A549 (cell line): Measurements from ENCODE around the gene HNRNPM. TPM values are rescaled to one million over a fixed set of nuclear protein-coding genes. Genes with fewer than 3 reads are reported as not detected.
A peak's percentile ranks its signal among the peaks of the same experiment; 100 is the strongest.

Experiments used
- ATAC-seq, 2 experiments: fragments of 200-7000 bp in 1 of 2; fragments of >200 bp in 1 of 2; cut with Nextera tagmentation in 1 of 2; cut with Tn5 transposase in 1 of 2; 3 replicates each; pipeline versions ENCODE4 v1.8.0 to v1.9.1; 2018 to 2020; ENCODE audit warnings: mild to moderate bottlenecking in 1 of 2, moderate library complexity in 1 of 2
- CTCF ChIA-PET: fragments of 300-600 bp; sonication (Branson Sonifier 250); formaldehyde crosslinking; extraction: SDS; loops from one replicate; lab custom pipeline; 2021; ENCODE audit warnings: antibody characterized with exemption, inconsistent platforms; lab: Yijun Ruan, JAX
- POLR2A ChIA-PET: fragments of 350-600 bp; formaldehyde crosslinking; extraction: SDS; loops from one replicate; lab custom pipeline; 2021; ENCODE audit warnings: antibody characterized with exemption, inconsistent platforms; lab: Yijun Ruan, JAX
- DNase-seq, 2 experiments: peaks; one replicate each; pipeline versions ENCODE4 v3.0.0 to v3.0.0-alpha.2; 2011 to 2016; ENCODE audit warnings: low read depth in 1 of 2, low spot score in 1 of 2
- FAIRE-seq: peaks from 2 replicates; lab custom pipeline; 2011; peaks lifted over from hg19 to GRCh38; lab: Jason Lieb, UNC
- H3K27ac ChIP-seq, 2 experiments: fragments of >200 bp; sonication (Bioruptor Twin); formaldehyde crosslinking; 3 replicates each; pipeline ENCODE4 v1.5.1; 2016 to 2017
- H3K4me1 ChIP-seq: fragments of >200 bp; sonication (Bioruptor Twin); formaldehyde crosslinking; 3 replicates; pipeline ENCODE4 v1.6.1; 2016
- H3K4me2 ChIP-seq: fragments of >200 bp; sonication (Bioruptor Twin); formaldehyde crosslinking; 3 replicates; pipeline ENCODE4 v1.6.1; 2016
- H3K4me3 ChIP-seq: fragments of >200 bp; sonication (Bioruptor Twin); formaldehyde crosslinking; 3 replicates; pipeline ENCODE4 v1.5.1; 2016
- H3K9me3 ChIP-seq: fragments of >200 bp; sonication (Bioruptor Twin); formaldehyde crosslinking; 3 replicates; pipeline ENCODE4 v1.6.1; 2016
- BCL3 ChIP-seq: fragments of >200 bp; sonication (Bioruptor Twin); formaldehyde crosslinking; IDR thresholded peaks from 3 replicates; pipeline ENCODE4 v1.6.1; 2016
- BHLHE40 ChIP-seq: IDR thresholded peaks from 2 replicates; pipeline ENCODE4 v1.6.1; 2012; ENCODE audit warnings: low read depth, low read length, inconsistent platforms
- CEBPB ChIP-seq, 2 experiments: fragments of >200 bp in 1 of 2; sonication (Bioruptor Twin) in 1 of 2; formaldehyde crosslinking in 1 of 2; IDR thresholded peaks; 2 replicates each; pipeline ENCODE4 v1.6.1; 2012 to 2016
- CHD2 ChIP-seq: fragments of 150-350 bp; IDR thresholded peaks from 2 replicates; pipeline ENCODE4 v1.6.1; 2014; ENCODE audit warnings: low read length; ENCODE audit not compliant: partially characterized antibody
- E2F6 ChIP-seq: IDR thresholded peaks from 2 replicates; pipeline ENCODE4 v1.6.1; 2012; ENCODE audit warnings: low read depth, borderline replicate concordance
- EHF ChIP-seq: fragments of 250-450 bp; sonication (Bioruptor Pico); IDR thresholded peaks from 2 replicates; pipeline ENCODE4 v1.5.0; 2020; ENCODE audit warnings: mild to moderate bottlenecking
- ELK1 ChIP-seq: fragments of 150-350 bp; IDR thresholded peaks from 2 replicates; pipeline ENCODE4 v1.6.1; 2014; ENCODE audit warnings: low read depth, mild to moderate bottlenecking, low read length
- EP300 ChIP-seq, 2 experiments: fragments of >200 bp; sonication (Bioruptor Twin); formaldehyde crosslinking; IDR thresholded peaks; 2 replicates in 1 of 2; 3 replicates in 1 of 2; pipeline ENCODE4 v1.6.1; 2016 to 2017
- FOSL2 ChIP-seq, 2 experiments: fragments of 450-650 bp in 1 of 2; fragments of >200 bp in 1 of 2; sonication (Bioruptor Twin) in 1 of 2; formaldehyde crosslinking; IDR thresholded peaks; 2 replicates each; pipeline versions ENCODE4 v1.5.0 to v1.6.1; 2016 to 2020; ENCODE audit warnings: mild to moderate bottlenecking in 1 of 2, moderate library complexity in 1 of 2
- FOXS1 ChIP-seq: fragments of 250-450 bp; sonication (Bioruptor Pico); IDR thresholded peaks from 2 replicates; pipeline ENCODE4 v1.5.0; 2020; ENCODE audit warnings: mild to moderate bottlenecking, moderate library complexity
- GATA3 ChIP-seq: IDR thresholded peaks from 2 replicates; pipeline ENCODE4 v1.6.1; 2012; ENCODE audit warnings: borderline replicate concordance
- HEYL ChIP-seq: fragments of 250-450 bp; sonication (Bioruptor Pico); IDR thresholded peaks from 2 replicates; pipeline ENCODE4 v1.8.0; 2021; ENCODE audit warnings: mild to moderate bottlenecking, moderate library complexity
- HOXA7 ChIP-seq: fragments of 250-450 bp; sonication (Bioruptor Pico); IDR thresholded peaks from 2 replicates; pipeline ENCODE4 v1.5.0; 2020; ENCODE audit warnings: mild to moderate bottlenecking, moderate library complexity
- JUN ChIP-seq, 2 experiments: fragments of >200 bp; sonication (Bioruptor Twin); formaldehyde crosslinking; IDR thresholded peaks; 2 replicates in 1 of 2; 3 replicates in 1 of 2; pipeline ENCODE4 v1.6.1; 2016 to 2017
- JUNB ChIP-seq: fragments of >200 bp; sonication (Bioruptor Twin); formaldehyde crosslinking; IDR thresholded peaks from 2 replicates; pipeline ENCODE4 v1.6.1; 2016
- MAFK ChIP-seq: fragments of 450-650 bp; IDR thresholded peaks from 2 replicates; pipeline ENCODE4 v1.6.1; 2014; ENCODE audit not compliant: partially characterized antibody
- NR3C1 ChIP-seq: fragments of >200 bp; sonication (Bioruptor Twin); formaldehyde crosslinking; IDR thresholded peaks from 3 replicates; pipeline ENCODE4 v1.6.1; 2017
- PHF8 ChIP-seq: fragments of 200-600 bp; sonication (generic); IDR thresholded peaks from 2 replicates; pipeline ENCODE4 v1.6.1; 2016; ENCODE audit warnings: low read depth, mild to moderate bottlenecking, antibody characterized with exemption, moderate library complexity, borderline replicate concordance
- POLR2A ChIP-seq: IDR thresholded peaks from 2 replicates; pipeline ENCODE4 v1.6.1; 2012; ENCODE audit warnings: mild to moderate bottlenecking, low read length
- RCOR1 ChIP-seq: fragments of 150-350 bp; IDR thresholded peaks from 2 replicates; pipeline ENCODE4 v1.6.1; 2014; ENCODE audit warnings: antibody characterized with exemption, low read length, low read depth
- REST ChIP-seq: fragments of 200-600 bp; sonication (generic); IDR thresholded peaks from 2 replicates; pipeline ENCODE4 v1.6.1; 2016; ENCODE audit warnings: antibody characterized with exemption, mild to moderate bottlenecking, moderate library complexity
- TP53 ChIP-seq: fragments of 250-450 bp; sonication (Bioruptor Pico); IDR thresholded peaks from 2 replicates; pipeline ENCODE4 v1.5.0; 2021; ENCODE audit warnings: mild to moderate bottlenecking, moderate library complexity
- USF2 ChIP-seq: fragments of 450-650 bp; IDR thresholded peaks from 2 replicates; pipeline ENCODE4 v1.6.1; 2014; ENCODE audit warnings: antibody characterized with exemption
- ZC3H11A ChIP-seq: fragments of 450-650 bp; IDR thresholded peaks from 2 replicates; pipeline ENCODE4 v1.6.1; 2014; ENCODE audit warnings: antibody characterized with exemption, mild to moderate bottlenecking
- WGBS: methylation state at CpG from one replicate; pipeline ENCODE4 v1.1.6; 2017; ENCODE audit errors: missing lambda C conversion rate; 5-methylcytosine and 5-hydroxymethylcytosine counted together
- polyA plus RNA-seq, 4 experiments: library from polyadenylated mRNA; depleted of rRNA in 3 of 4; stranded (reverse); fragments of >200 nt; fragmentation: RNase III in 1 of 4; extraction: RNeasy Plus Mini Kit Qiagen cat#74134 plus additional on column Dnase treatment in 1 of 4; gene quantifications; 2 replicates in 3 of 4; 3 replicates in 1 of 4; pipeline ENCODE4 v1.2.3, GENCODE V29; 2011 to 2017

Gene HNRNPM
- polyA plus RNA-seq, 2 of the 4 experiments (the other 2 are of a cell fraction), result 168 to 352 TPM

GRCh38 chr19:8526345-8527091, 81.7 kb downstream of the HNRNPM start (continued):
- TF ChIP-seq BCL3, result peak; percentile 19; the same call in 1 of the 3 replicates
- peak; percentile 85 for TF ChIP-seq POLR2A
- no peak for TF ChIP-seq RCOR1
- TF ChIP-seq JUNB, result no peak
- TF ChIP-seq CEBPB (IDR thresholded peaks at IDR 0.05), result no peak
- TF ChIP-seq HOXA7 (CRISPR knock-in tag), result no peak
- TF ChIP-seq JUN (IDR thresholded peaks at IDR 0.05), result 0 out of 5 replicates have a peak, but pooled peaks of 1 of the 2 experiments have one; percentile 26
- no peak for TF ChIP-seq FOSL2 (IDR thresholded peaks at IDR 0.05)
- no peak for TF ChIP-seq FOSL2 (CRISPR knock-in tag; IDR thresholded peaks at IDR 0.05)
- no peak for TF ChIP-seq USF2
- no peak for TF ChIP-seq PHF8
- no peak for TF ChIP-seq CHD2

- Histone ChIP-seq H3K27ac (no peak overlapping the region), H3K4me3 (no peak overlapping the region), H3K4me2 (no peak overlapping the region), H3K9me3 (no peaks in the 10 kb centered on the region), H3K4me1 (peaks cover 4% of the 10 kb centered on the region; the same call in 1 of the 3 replicates)
- no peak for DNase-seq
- no peak for TF ChIP-seq ZC3H11A
- no peak for TF ChIP-seq GATA3
- TF ChIP-seq RCOR1, result no peak
- TF ChIP-seq E2F6, result no peak
- no peak for TF ChIP-seq HOXA7 (CRISPR knock-in tag)
- no peak for TF ChIP-seq HEYL (CRISPR knock-in tag)
- TF ChIP-seq USF2, result no peak
- TF ChIP-seq CHD2, result no peak
- TF ChIP-seq TP53 (CRISPR knock-in tag), result no peak
- POLR2A ChIA-PET, result no interaction called here
- 54% methylated on average over 4 of the region's 4 CpGs for WGBS
- CTCF ChIA-PET, result interaction anchor here (1.1 kb wide), 1 partner anchor 52 kb away, joined by 4 read pairs; no protein-coding TSS in a partner anchor
- FAIRE-seq, result no peak
- ATAC-seq, result no peak
Observed at GRCh38 chr19:8528500-8528899, 83.7 kb downstream of the HNRNPM start.

- 75% methylated on average over 4 of the region's 4 CpGs for WGBS
- POLR2A ChIA-PET, result no interaction called here
- H3K9me3 ChIP-seq, result no peaks in the 10 kb centered on the region
- CTCF ChIA-PET, result interaction anchor here (0.5 to 1.1 kb wide), 2 partner anchors 51 to 263 kb away, joined by 3 to 4 read pairs; no protein-coding TSS in a partner anchor
- peaks cover 4% of the 10 kb centered on the region; the same call in 1 of the 3 replicates for H3K4me1 ChIP-seq
- no peak for ATAC-seq
- no peak for DNase-seq
- H3K4me3 ChIP-seq, result no peak overlapping the region
- H3K4me2 ChIP-seq, result no peak overlapping the region
- FAIRE-seq, result no peak
- H3K27ac ChIP-seq, result no peak overlapping the region
- TF ChIP-seq ELK1 (no peak), JUN (IDR thresholded peaks at IDR 0.05) (no peak), EP300 (IDR thresholded peaks at IDR 0.05) (no peak), BHLHE40 (no peak), REST (no peak), POLR2A (no peak), FOXS1 (CRISPR knock-in tag) (no peak), MAFK (no peak), NR3C1 (no peak), EHF (CRISPR knock-in tag) (no peak)
Observed at GRCh38 chr19:8529369-8530006, 84.7 kb downstream of the HNRNPM start.
